CD4-positive, alpha-beta T cell treated with Interferon alpha-2 for 1 hour (primary cell): ENCODE results near the gene PDX1.

ENCODE experiments used
- DNase-seq, 2 donors: peaks; one replicate each; pipeline ENCODE4 v3.0.0-alpha.2; 2020 to 2022

PDX1 gene

DNA sequence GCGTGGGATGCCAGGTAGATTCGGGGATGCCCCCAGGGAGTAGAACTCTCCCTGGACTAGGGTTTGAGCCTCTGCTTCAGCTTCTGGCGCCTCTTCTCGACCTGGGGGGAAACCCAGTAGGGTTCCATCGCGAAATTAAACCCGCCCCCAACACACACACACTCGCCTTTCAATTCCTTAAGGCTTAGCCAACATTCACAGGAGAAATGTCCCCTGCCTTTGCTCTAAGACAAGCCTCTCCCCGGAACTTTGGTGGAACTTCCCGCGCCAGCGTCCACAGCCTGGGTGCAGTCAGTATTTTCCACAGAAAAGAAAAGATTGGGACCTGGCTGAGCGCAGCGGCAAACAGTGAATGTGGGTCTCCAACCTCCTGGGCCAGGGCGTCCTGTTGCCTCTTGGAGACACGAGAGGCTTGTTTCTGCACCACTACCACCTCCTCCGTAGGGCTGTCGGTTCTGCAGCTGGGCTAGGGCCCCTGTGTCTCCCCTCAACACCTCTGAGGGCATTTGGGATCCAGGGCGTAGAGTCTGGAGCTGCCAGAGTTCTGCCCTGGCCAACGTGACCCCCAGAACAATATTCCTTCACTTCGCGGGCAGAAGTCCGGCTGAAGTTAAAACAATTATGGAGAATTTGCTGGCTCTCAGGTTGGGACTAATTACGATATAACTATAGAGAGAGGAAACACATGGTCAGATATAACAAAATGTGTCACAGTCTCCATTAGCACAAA is 3.2 kb downstream of the PDX1 start:
- no peak for DNase-seq

- no peak for DNase-seq
These were observed 4.2 kb downstream of the PDX1 start for GRCh38 chr13:27923794-27924528.

- DNase-seq = no peak
These were observed 4.8 kb downstream of the PDX1 start for GRCh38 chr13:27924529-27925141.

DNA sequence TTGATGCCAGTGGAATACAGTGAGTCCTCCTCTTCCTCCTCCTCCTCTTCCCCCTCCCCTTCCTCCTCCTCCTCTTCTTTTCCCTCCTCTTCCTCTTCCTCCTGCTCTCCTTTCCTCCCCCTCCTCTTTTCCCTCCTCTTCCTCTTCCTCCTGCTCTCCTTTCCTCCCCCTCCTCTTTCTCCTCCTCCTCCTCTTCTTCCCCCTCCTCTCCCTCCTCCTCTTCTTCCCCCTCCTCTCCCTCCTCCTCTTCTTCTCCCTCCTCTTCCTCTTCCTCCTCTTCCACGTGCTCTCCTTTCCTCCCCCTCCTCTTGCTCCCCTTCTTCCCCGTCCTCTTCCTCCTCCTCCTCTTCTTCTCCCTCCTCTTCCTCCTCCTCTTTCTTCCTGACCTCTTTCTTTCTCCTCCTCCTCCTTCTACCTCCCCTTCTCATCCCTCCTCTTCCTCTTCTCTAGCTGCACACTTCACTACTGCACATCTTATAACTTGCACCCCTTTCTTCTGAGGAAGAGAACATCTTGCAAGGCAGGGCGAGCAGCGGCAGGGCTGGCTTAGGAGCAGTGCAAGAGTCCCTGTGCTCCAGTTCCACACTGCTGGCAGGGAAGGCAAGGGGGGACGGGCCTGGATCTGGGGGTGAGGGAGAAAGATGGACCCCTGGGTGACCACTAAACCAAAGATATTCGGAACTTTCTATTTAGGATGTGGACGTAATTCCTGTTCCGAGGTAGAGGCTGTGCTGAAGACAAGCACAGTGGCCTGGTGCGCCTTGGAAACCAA is 5.6 kb downstream of the PDX1 start:
- DNase-seq = no peak

DNA sequence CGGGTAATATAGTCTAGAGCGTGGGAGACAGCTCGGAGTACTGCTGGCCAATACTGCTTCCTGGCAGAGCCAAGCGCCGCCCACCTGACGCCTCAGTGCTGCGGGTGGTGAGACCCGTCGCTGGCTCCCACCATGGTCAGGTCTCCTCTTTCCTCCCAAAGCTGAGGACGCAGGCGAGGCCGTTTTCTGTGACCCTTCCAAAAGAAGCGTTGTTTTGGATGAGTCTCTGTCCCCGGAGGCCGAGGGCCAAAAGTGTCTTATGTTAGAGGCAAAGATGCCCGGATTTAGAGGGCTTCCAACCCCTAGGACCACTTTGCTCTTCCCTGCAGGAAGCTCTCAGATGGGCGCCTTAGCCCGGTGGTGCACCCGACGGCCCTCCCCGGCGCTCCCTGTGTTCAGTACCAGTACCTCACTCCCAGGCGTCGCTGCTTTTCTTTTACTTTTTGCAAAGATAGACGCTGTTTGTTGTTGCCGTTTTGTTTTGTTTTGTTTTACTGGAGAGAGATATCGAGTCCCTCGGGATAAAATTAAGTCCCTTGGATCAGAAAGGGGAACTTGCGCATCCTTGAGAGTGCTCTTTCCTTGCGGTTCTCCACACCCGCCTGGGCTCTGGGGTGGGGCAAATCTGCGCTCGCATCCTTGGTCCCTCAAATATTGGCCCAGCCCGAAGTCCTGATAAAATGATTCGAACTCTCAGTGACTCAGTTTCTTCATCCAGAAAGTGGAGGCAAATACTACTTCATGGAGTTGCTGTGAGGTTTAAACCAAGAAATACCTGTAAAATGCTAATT is 7.0 kb downstream of the PDX1 start:
- DNase-seq = no peak

- no peak for DNase-seq
These were observed 7.9 kb downstream of the PDX1 start for GRCh38 chr13:27927444-27928352.

- DNase-seq = no peak
These were observed 8.6 kb downstream of the PDX1 start for GRCh38 chr13:27928353-27928804.

GRCh38 chr13:27928805-27929753 is 9.3 kb downstream of the PDX1 start:
- no peak for DNase-seq

- no peak for DNase-seq
These were observed 10.1 kb downstream of the PDX1 start for GRCh38 chr13:27929868-27930267.

GRCh38 chr13:27933118-27933517 is 13.3 kb downstream of the PDX1 start:
- DNase-seq = no peak

DNA sequence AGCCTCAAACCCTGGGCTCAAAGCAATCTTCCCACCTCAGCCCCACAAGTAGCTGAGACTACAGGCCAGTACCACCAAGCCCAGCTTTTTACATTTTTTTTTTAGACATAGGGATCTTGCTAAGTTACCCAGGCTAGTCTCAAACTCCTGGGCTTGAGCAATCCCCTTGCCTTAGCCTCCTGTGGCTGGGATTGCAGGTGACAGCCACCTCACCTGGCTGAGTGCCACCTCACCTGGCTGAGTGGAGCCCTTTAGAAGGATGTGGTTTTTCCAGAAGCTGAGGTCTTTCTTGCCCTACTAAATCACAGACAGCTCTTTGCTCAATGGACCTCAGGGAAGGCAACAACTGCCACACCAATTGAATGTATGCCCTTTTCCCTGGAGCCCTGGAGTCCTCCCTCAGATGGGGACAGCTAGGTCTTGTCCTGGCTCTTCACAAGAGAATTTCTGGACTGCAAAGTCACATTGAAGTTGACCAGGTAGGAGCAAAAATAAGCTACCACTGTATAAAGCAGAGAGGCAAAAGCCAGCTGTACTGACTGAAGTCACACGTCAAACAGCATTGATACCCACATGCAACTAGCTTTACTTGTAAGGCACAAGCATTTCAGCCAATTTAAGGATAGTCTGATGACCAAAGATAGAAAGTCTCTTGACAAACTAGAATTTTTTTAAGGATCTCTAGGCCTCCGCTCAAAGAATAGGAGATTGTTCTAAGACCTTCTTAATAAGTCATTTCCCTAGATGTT is 14.0 kb downstream of the PDX1 start:
- no peak for DNase-seq

GRCh38 chr13:27942972-27943371 is 23.2 kb downstream of the PDX1 start:
- no peak for DNase-seq

GRCh38 chr13:27952876-27953675 is 33.3 kb downstream of the PDX1 start:
- no peak for DNase-seq

DNA sequence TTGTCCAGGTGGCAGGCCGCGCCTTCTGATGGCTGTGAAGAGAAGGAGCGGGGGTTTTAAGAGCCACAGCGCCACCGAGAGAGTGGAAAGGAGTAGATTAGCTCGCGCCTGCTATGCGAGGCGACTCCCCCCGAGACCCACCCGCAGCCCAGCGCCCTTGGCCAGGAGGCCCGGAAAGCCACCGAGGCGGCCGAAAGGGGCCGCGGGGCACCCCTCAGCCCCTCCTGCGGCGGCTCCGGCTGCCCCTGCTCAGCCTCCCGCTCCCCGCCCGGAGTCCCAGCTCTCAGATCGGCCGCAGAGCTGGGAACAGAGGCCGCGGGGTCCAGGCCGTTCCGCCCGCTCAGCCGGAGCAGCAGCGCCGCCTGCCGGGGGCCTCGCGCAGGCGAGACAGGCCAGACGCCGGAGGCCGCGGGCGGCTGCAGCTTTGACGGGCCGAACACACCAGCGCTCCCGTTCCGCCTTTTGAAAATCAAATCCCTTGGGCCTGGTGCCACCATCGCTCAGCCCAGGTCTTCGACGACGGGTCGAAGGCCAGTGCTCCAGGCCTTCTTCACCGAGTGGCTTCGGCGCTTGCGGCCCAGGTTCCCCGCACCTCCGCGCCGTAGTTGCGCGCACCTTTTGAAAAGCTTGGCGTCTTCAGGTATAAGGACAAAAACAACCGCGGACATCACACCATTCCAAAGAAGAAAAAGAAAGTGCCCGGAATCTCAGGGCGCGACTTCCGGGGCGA is 34.0 kb downstream of the PDX1 start:
- peak; percentile 43 to 55 for DNase-seq

GRCh38 chr13:27954406-27954851 is 34.6 kb downstream of the PDX1 start:
- DNase-seq = no peak

- DNase-seq = no peak
These were observed 35.3 kb downstream of the PDX1 start for GRCh38 chr13:27955014-27955591.
